Endothelial cell (in vitro differentiated cells): ENCODE measurements around the gene FSTL1. TPM values are rescaled to one million over a fixed set of nuclear protein-coding genes. Genes with fewer than 3 reads are reported as not detected.

Source experiments
- DNase-seq: peaks from one replicate; pipeline ENCODE4 v3.0.0; 2021; ENCODE audit warnings: low spot score
- H3K27ac Mint-ChIP-seq: one replicate; pipeline ENCODE4 v1.8.0; 2021; ENCODE audit warnings: mixed read lengths, inconsistent platforms; ENCODE audit not compliant: unreplicated experiment
- H3K27me3 Mint-ChIP-seq: one replicate; pipeline ENCODE4 v1.8.0; 2021; ENCODE audit warnings: mild to moderate bottlenecking, moderate library complexity, mixed read lengths, inconsistent platforms; ENCODE audit not compliant: unreplicated experiment
- H3K36me3 Mint-ChIP-seq: one replicate; pipeline ENCODE4 v1.8.0; 2021; ENCODE audit warnings: mild to moderate bottlenecking, low read depth, mixed read lengths, inconsistent platforms; ENCODE audit not compliant: unreplicated experiment
- H3K4me1 Mint-ChIP-seq: one replicate; pipeline ENCODE4 v1.8.0; 2021; ENCODE audit warnings: mild to moderate bottlenecking, mixed read lengths, inconsistent platforms; ENCODE audit not compliant: unreplicated experiment
- H3K4me3 Mint-ChIP-seq: one replicate; pipeline ENCODE4 v1.8.0; 2021; ENCODE audit warnings: mild to moderate bottlenecking, mixed read lengths, inconsistent platforms; ENCODE audit not compliant: unreplicated experiment
- H3K9me3 Mint-ChIP-seq: one replicate; pipeline ENCODE4 v1.8.0; 2021; ENCODE audit warnings: mixed read lengths, inconsistent platforms; ENCODE audit not compliant: unreplicated experiment
- CTCF ChIP-seq: fragments of 200-600 bp; sonication (generic); IDR thresholded peaks from one replicate; pipeline ENCODE4 v1.5.0; 2021; ENCODE audit warnings: antibody characterized with exemption; ENCODE audit not compliant: unreplicated experiment
- total RNA-seq: library from RNA; stranded (reverse); fragmentation: NEBNext Ultra II Directional; extraction: Animal tissue kit (Norgen Biotek cat#: 25700); gene quantifications from one replicate; pipeline ENCODE4 v1.2.1, GENCODE V29; 2021; ENCODE audit not compliant: unreplicated experiment

Gene FSTL1
- total RNA-seq, 1 donor from 2014 or later = 1,211 TPM

- peaks cover 4% of the 10 kb centered on the region for H3K9me3 Mint-ChIP-seq
- no peaks in the 10 kb centered on the region for H3K27me3 Mint-ChIP-seq
- no peak overlapping the region for H3K4me3 Mint-ChIP-seq
- H3K4me1 Mint-ChIP-seq = no peaks in the 10 kb centered on the region
- no peak for DNase-seq
- H3K36me3 Mint-ChIP-seq = no peaks in the 10 kb centered on the region
- TF ChIP-seq CTCF = no peak
- H3K27ac Mint-ChIP-seq = no peak overlapping the region
Observed at GRCh38 chr3:120473389-120473788, 22.6 kb upstream of the FSTL1 start.

- Mint-ChIP-seq H3K4me1 (no peaks in the 10 kb centered on the region), H3K27ac (no peak overlapping the region), H3K4me3 (no peak overlapping the region), H3K9me3 (peaks cover 4% of the 10 kb centered on the region), H3K36me3 (no peaks in the 10 kb centered on the region), H3K27me3 (no peaks in the 10 kb centered on the region)
- TF ChIP-seq CTCF = no peak
- DNase-seq = no peak
Observed at GRCh38 chr3:120472121-120472844, 21.5 kb upstream of the FSTL1 start.

- H3K9me3 Mint-ChIP-seq = peaks cover 4% of the 10 kb centered on the region
- DNase-seq = no peak
- no peak overlapping the region for H3K4me3 Mint-ChIP-seq
- no peaks in the 10 kb centered on the region for H3K27me3 Mint-ChIP-seq
- H3K27ac Mint-ChIP-seq = no peak overlapping the region
- no peaks in the 10 kb centered on the region for H3K36me3 Mint-ChIP-seq
- no peaks in the 10 kb centered on the region for H3K4me1 Mint-ChIP-seq
- no peak for TF ChIP-seq CTCF
Observed at GRCh38 chr3:120471643-120472042, 20.9 kb upstream of the FSTL1 start.

DNA sequence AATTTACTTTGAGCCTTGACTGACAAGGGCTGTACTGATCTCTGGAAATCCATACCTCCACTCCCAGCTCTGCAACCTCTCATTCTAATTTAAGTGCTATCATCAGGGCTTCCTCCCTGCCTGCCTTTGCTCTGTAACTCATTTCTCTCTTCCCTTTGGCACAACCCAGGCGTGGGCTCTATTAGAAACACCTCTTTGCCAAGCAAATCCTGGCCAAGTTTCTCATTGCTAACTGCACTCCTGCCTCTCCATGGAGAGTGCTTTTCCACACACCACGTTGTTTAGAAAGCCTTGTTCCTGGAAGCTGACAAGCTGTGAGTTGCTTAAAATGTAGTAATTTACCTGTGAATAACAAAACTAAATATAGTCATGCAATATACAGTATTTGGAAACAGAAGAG lies 20.1 kb upstream of the FSTL1 start:
- H3K9me3 Mint-ChIP-seq = peaks cover 4% of the 10 kb centered on the region
- TF ChIP-seq CTCF = no peak
- no peak overlapping the region for H3K27ac Mint-ChIP-seq
- no peaks in the 10 kb centered on the region for H3K27me3 Mint-ChIP-seq
- DNase-seq = no peak
- no peak overlapping the region for H3K4me3 Mint-ChIP-seq
- H3K36me3 Mint-ChIP-seq = no peaks in the 10 kb centered on the region
- H3K4me1 Mint-ChIP-seq = no peaks in the 10 kb centered on the region

- H3K27me3 Mint-ChIP-seq = no peaks in the 10 kb centered on the region
- no peak for TF ChIP-seq CTCF
- H3K27ac Mint-ChIP-seq = no peak overlapping the region
- no peak overlapping the region for H3K4me3 Mint-ChIP-seq
- no peaks in the 10 kb centered on the region for H3K36me3 Mint-ChIP-seq
- no peaks in the 10 kb centered on the region for H3K4me1 Mint-ChIP-seq
- DNase-seq = no peak
- H3K9me3 Mint-ChIP-seq = peaks cover 4% of the 10 kb centered on the region
Observed at GRCh38 chr3:120469882-120470301, 19.1 kb upstream of the FSTL1 start.
